Activated CD4-positive, alpha-beta T cell treated with anti-CD3 and anti-CD28 coated beads, Interleukin-2, amount 50 U/mL, for 4 hours (primary cell): ENCODE results near the gene XRRA1.
"Not testable (repeated sequence)": the region's sequence is repeated elsewhere in the genome, so short reads cannot be mapped to it uniquely, and the experiment has no call there.

ENCODE experiments used
- DNase-seq, 2 experiments: peaks; one replicate each; pipeline ENCODE4 v3.0.0-alpha.2; 2020

XRRA1 gene

GRCh38 chr11:74895340-74896116 is 53.4 kb downstream of the XRRA1 start:
- DNase-seq = no peak

- DNase-seq = not testable (repeated sequence)
Observed at GRCh38 chr11:74893015-74893414, 55.9 kb downstream of the XRRA1 start.

GRCh38 chr11:74877132-74877531 is 71.8 kb downstream of the XRRA1 start:
- no peak for DNase-seq

- DNase-seq = no peak
Observed at GRCh38 chr11:74871037-74871436, 77.9 kb downstream of the XRRA1 start.

GRCh38 chr11:74870485-74870884 is 78.4 kb downstream of the XRRA1 start:
- no peak for DNase-seq

GRCh38 chr11:74866557-74866956 is 82.3 kb downstream of the XRRA1 start:
- no peak for DNase-seq

GRCh38 chr11:74863410-74863809 is 85.5 kb downstream of the XRRA1 start:
- DNase-seq = no peak

GRCh38 chr11:74860743-74861142 is 88.1 kb downstream of the XRRA1 start:
- no peak for DNase-seq

- no peak for DNase-seq
Observed at GRCh38 chr11:74853223-74853622, 95.7 kb downstream of the XRRA1 start.

- no peak for DNase-seq
Observed at GRCh38 chr11:74849525-74850391, 99.1 kb downstream of the XRRA1 start.

- no peak for DNase-seq
Observed at GRCh38 chr11:74847895-74848294, 101.0 kb downstream of the XRRA1 start.

- no peak for DNase-seq
Observed at GRCh38 chr11:74847395-74847794, 101.5 kb downstream of the XRRA1 start.

GRCh38 chr11:74846770-74847169 is 102.1 kb downstream of the XRRA1 start:
- DNase-seq = no peak

- DNase-seq = no peak
Observed at GRCh38 chr11:74845978-74846517, 102.8 kb downstream of the XRRA1 start.

- no peak for DNase-seq
Observed at GRCh38 chr11:74844865-74845264, 104.0 kb downstream of the XRRA1 start.

GRCh38 chr11:74844072-74844471 is 104.8 kb downstream of the XRRA1 start:
- DNase-seq = no peak

- DNase-seq = no peak
Observed at GRCh38 chr11:74842967-74843366, 105.9 kb downstream of the XRRA1 start.

GRCh38 chr11:74840486-74840885 is 108.4 kb downstream of the XRRA1 start:
- no peak for DNase-seq

- no peak for DNase-seq
Observed at GRCh38 chr11:74839971-74840370, 108.9 kb downstream of the XRRA1 start.

GRCh38 chr11:74839446-74839845 is 109.4 kb downstream of the XRRA1 start:
- no peak for DNase-seq

- no peak for DNase-seq
Observed at GRCh38 chr11:74838188-74838587, 110.7 kb downstream of the XRRA1 start.

- no peak for DNase-seq
Observed at GRCh38 chr11:74837191-74837590, 111.7 kb downstream of the XRRA1 start.

- no peak for DNase-seq
Observed at GRCh38 chr11:74826901-74827300, 122.0 kb downstream of the XRRA1 start.

- not testable (repeated sequence) for DNase-seq
Observed at GRCh38 chr11:74825596-74825995, 123.3 kb downstream of the XRRA1 start.
